GF-D8 (cell line): ENCODE results near the gene BMX.

Experiments used
- DNase-seq: peaks from one replicate; lab custom pipeline; 2025; lab: John Stamatoyannopoulos, UW

BMX gene

GRCh38 chrX:15570145-15570544 lies 69.5 kb downstream of the BMX start:
- no peak for DNase-seq

- no peak for DNase-seq
These were observed 73.4 kb downstream of the BMX start for GRCh38 chrX:15574017-15574416.

GRCh38 chrX:15576019-15576418 lies 75.4 kb downstream of the BMX start:
- DNase-seq = no peak

- no peak for DNase-seq
These were observed 79.5 kb downstream of the BMX start for GRCh38 chrX:15579778-15580747.

GRCh38 chrX:15594371-15594770 lies 93.8 kb downstream of the BMX start:
- no peak for DNase-seq

GRCh38 chrX:15598026-15598425 lies 97.4 kb downstream of the BMX start:
- no peak for DNase-seq

GRCh38 chrX:15599461-15599860 lies 98.9 kb downstream of the BMX start:
- DNase-seq = no peak

GRCh38 chrX:15600049-15600448 lies 99.4 kb downstream of the BMX start:
- DNase-seq = no peak

GRCh38 chrX:15600745-15601144 lies 100.1 kb downstream of the BMX start, which contains the start of gene ACE2:
ACE2 (minus strand) TSS chrX:15600960; CDS start chrX:15600911, 49 bp downstream.
- DNase-seq = no peak

- no peak for DNase-seq
These were observed 101.3 kb downstream of the BMX start for GRCh38 chrX:15601932-15602331.

GRCh38 chrX:15602761-15603160 lies 102.2 kb downstream of the BMX start:
- DNase-seq = no peak

- no peak for DNase-seq
These were observed 104.6 kb downstream of the BMX start for GRCh38 chrX:15605226-15605625.
